ENCODE results near the gene FSHR.

FSHR gene

GRCh38 chr2:49033394-49034185 lies 120.7 kb downstream of the FSHR start:
- no peak for DNase-seq (ENCODE audit: low read depth in 3 of 3, low spot score in 1 of 3)

GRCh38 chr2:49032936-49033335 lies 121.4 kb downstream of the FSHR start:
- no peak for DNase-seq (ENCODE audit: low read depth in 3 of 3, low spot score in 1 of 3)

GRCh38 chr2:49032126-49032525 lies 122.2 kb downstream of the FSHR start:
- DNase-seq (ENCODE audit: low read depth in 3 of 3, low spot score in 1 of 3), result no peak

- no peak for DNase-seq (ENCODE audit: low read depth in 3 of 3, low spot score in 1 of 3)
Measured at GRCh38 chr2:49029406-49029805, 124.9 kb downstream of the FSHR start.

GRCh38 chr2:49028101-49028500 lies 126.2 kb downstream of the FSHR start:
- no peak for DNase-seq (ENCODE audit: low read depth in 3 of 3, low spot score in 1 of 3)

- no peak for DNase-seq (ENCODE audit: low read depth in 3 of 3, low spot score in 1 of 3)
Measured at GRCh38 chr2:49026706-49027105, 127.6 kb downstream of the FSHR start.

- DNase-seq (ENCODE audit: low read depth in 3 of 3, low spot score in 1 of 3), result no peak
Measured at GRCh38 chr2:49021271-49021670, 133.0 kb downstream of the FSHR start.

- no peak for DNase-seq (ENCODE audit: low read depth in 3 of 3, low spot score in 1 of 3)
Measured at GRCh38 chr2:49005261-49005660, 149.1 kb downstream of the FSHR start.

GRCh38 chr2:49004036-49004626 lies 150.2 kb downstream of the FSHR start:
- DNase-seq (ENCODE audit: low read depth in 3 of 3, low spot score in 1 of 3), result no peak

- DNase-seq (ENCODE audit: low read depth in 3 of 3, low spot score in 1 of 3), result no peak
Measured at GRCh38 chr2:49003201-49003600, 151.1 kb downstream of the FSHR start.

- DNase-seq (ENCODE audit: low read depth in 3 of 3, low spot score in 1 of 3), result no peak
Measured at GRCh38 chr2:49002750-49003149, 151.6 kb downstream of the FSHR start.

- DNase-seq (ENCODE audit: low read depth in 3 of 3, low spot score in 1 of 3), result no peak
Measured at GRCh38 chr2:49000695-49001094, 153.6 kb downstream of the FSHR start.

- DNase-seq (ENCODE audit: low read depth in 3 of 3, low spot score in 1 of 3), result no peak
Measured at GRCh38 chr2:48998449-48998848, 155.9 kb downstream of the FSHR start.

- DNase-seq (ENCODE audit: low read depth in 3 of 3, low spot score in 1 of 3), result no peak
Measured at GRCh38 chr2:48993576-48993975, 160.7 kb downstream of the FSHR start.

GRCh38 chr2:48991415-48992131 lies 162.7 kb downstream of the FSHR start:
- DNase-seq (ENCODE audit: low read depth in 3 of 3, low spot score in 1 of 3), result no peak

GRCh38 chr2:48984922-48985321 lies 169.4 kb downstream of the FSHR start:
- DNase-seq (ENCODE audit: low read depth in 3 of 3, low spot score in 1 of 3), result no peak

GRCh38 chr2:48983551-48983950 lies 170.8 kb downstream of the FSHR start:
- no peak for DNase-seq (ENCODE audit: low read depth in 3 of 3, low spot score in 1 of 3)

GRCh38 chr2:48982887-48983435 lies 171.4 kb downstream of the FSHR start:
- no peak for DNase-seq (ENCODE audit: low read depth in 3 of 3, low spot score in 1 of 3)

- DNase-seq (ENCODE audit: low read depth in 3 of 3, low spot score in 1 of 3), result no peak
Measured at GRCh38 chr2:48980846-48981245, 173.5 kb downstream of the FSHR start.

- no peak for DNase-seq (ENCODE audit: low read depth in 3 of 3, low spot score in 1 of 3)
Measured at GRCh38 chr2:48979691-48980090, 174.6 kb downstream of the FSHR start.

GRCh38 chr2:48978131-48978530 lies 176.2 kb downstream of the FSHR start:
- DNase-seq (ENCODE audit: low read depth in 3 of 3, low spot score in 1 of 3), result no peak

GRCh38 chr2:48971801-48972200 lies 182.5 kb downstream of the FSHR start:
- DNase-seq (ENCODE audit: low read depth in 3 of 3, low spot score in 1 of 3), result no peak
